HG02571 (cell line): ENCODE data around the gene SORCS2.

Experiments used
- ATAC-seq: cut with Tn5 transposase; IDR thresholded peaks from one replicate; pipeline ENCODE4 v1.9.1; 2021; ENCODE audit warnings: mild to moderate bottlenecking, moderate library complexity; ENCODE audit not compliant: unreplicated experiment

The SORCS2 gene

GRCh38 chr4:7185487-7186030 lies 6.8 kb upstream of the SORCS2 start:
- no peak for ATAC-seq

- no peak for ATAC-seq
Measured at GRCh38 chr4:7186031-7186430, 6.3 kb upstream of the SORCS2 start.

GRCh38 chr4:7186516-7187167 lies 5.7 kb upstream of the SORCS2 start:
- no peak for ATAC-seq

GRCh38 chr4:7187168-7187535 lies 5.2 kb upstream of the SORCS2 start:
- ATAC-seq: no peak

GRCh38 chr4:7187691-7188090 lies 4.6 kb upstream of the SORCS2 start:
- ATAC-seq: no peak

GRCh38 chr4:7189066-7189465 lies 3.3 kb upstream of the SORCS2 start:
- ATAC-seq: no peak

GRCh38 chr4:7189475-7190277 lies 2.7 kb upstream of the SORCS2 start:
- no peak for ATAC-seq

GRCh38 chr4:7190278-7190594 lies 2.1 kb upstream of the SORCS2 start:
- no peak for ATAC-seq

- no peak for ATAC-seq
Measured at GRCh38 chr4:7190691-7191545, 1.4 kb upstream of the SORCS2 start.

- ATAC-seq: no peak
Measured at GRCh38 chr4:7191546-7192251, 639 bp upstream of the SORCS2 start.

GRCh38 chr4:7193030-7193958 lies 956 bp downstream of the SORCS2 start:
- ATAC-seq: no peak

- no peak for ATAC-seq
Measured at GRCh38 chr4:7194251-7195140, 2.2 kb downstream of the SORCS2 start.

GRCh38 chr4:7195141-7195515 lies 2.8 kb downstream of the SORCS2 start:
- no peak for ATAC-seq

GRCh38 chr4:7195546-7196287 lies 3.4 kb downstream of the SORCS2 start:
- no peak for ATAC-seq

- ATAC-seq: no peak
Measured at GRCh38 chr4:7196288-7196651, 3.9 kb downstream of the SORCS2 start.

GRCh38 chr4:7196736-7197135 lies 4.4 kb downstream of the SORCS2 start:
- no peak for ATAC-seq

GRCh38 chr4:7197910-7198309 lies 5.6 kb downstream of the SORCS2 start:
- no peak for ATAC-seq

GRCh38 chr4:7198440-7199128 lies 6.2 kb downstream of the SORCS2 start:
- no peak for ATAC-seq
